ENCODE data around the gene ADM.

DNA sequence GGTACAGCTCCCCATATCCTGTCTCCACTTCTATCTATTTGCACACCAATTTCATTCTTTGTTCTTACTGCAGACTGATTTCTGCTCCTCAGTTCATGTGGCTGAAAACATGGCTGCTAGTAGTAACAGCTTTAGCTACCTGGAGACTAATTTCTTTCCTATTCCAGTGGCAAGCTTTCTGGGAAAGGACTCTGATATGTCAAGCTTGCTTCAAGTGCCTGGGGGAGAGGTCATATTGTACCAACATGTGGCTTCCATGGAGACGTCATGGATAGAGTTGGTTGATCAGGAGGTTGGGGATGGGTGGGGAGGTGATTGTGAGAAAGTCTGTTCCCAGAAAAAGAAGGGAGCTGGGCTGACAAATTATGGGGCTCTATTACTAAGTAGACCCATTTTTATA lies 44.9 kb downstream of the ADM start:
- TF ChIP-seq CTCF (conservative IDR thresholded peaks at IDR 0.05 in 1 of 2, IDR thresholded peaks at IDR 0.05 in 1 of 2; ENCODE audit: extremely low read depth in 1 of 2, insufficient read depth in 1 of 2, low read depth in 1 of 2, low read length in 2 of 2): no peak
- no peak for TF ChIP-seq EZH2 (IDR thresholded peaks at IDR 0.05; ENCODE audit: borderline replicate concordance, low read length)
